ENCODE data around the gene MRPS15.
"Not testable (repeated sequence)": the region's sequence is repeated elsewhere in the genome, so short reads cannot be mapped to it uniquely, and the experiment has no call there.

MRPS15 gene

DNA sequence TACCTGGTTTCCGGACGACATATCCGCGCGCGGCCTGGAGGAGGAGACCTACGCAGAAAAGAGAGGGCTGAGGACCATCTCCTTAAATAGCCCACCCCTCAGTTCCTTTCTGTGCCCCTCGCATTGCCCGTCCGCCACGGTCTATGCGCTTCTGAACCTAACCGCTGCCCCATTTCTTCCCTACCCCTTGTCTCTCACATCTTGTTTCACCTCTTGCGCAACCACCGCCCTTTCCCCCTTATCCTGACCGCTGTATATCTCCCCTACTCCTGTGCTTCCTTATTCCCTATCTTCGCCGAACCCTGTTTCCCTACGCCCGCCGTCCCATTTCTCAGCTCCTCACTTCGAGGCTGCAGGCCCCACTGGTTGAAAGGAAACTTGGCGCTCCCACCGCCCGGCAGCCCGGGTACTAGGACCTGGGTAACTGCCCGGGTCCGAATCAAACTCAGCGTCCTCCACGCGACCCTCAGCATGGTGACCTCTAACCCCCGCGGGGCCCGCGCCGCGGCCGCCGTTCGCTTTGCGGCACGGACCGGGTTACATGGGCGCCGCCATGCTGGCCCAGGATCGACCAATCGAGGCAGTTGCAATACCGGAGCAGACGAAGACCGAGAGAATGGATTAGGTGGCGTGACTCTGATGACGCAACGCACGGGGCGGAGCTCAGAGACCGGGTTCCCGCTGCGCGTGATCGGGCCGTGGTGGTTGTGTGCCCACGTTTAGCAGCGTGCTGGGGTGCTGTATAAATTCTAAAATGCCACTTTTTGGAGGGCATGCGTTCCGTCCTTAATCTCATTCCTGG, at the start of gene MRPS15:
TSS of gene MRPS15 (minus strand) at position 582 of the 802 bp plus-strand sequence. CDS start at position 473, 109 bp downstream.
- Histone ChIP-seq H3K4me2 (ENCODE audit: low read length) (peak within 1 kb of the TSS; percentile 81), H4K20me1 (ENCODE audit: insufficient read depth, low read length) (no peaks in the 10 kb centered on the region), H3F3A (ENCODE audit: insufficient read depth, low read length) (no peaks in the 10 kb centered on the region), H3K4me3 (ENCODE audit: low read depth, low read length, poor library complexity, severe bottlenecking) (peak within 1 kb of the TSS; percentile 98), H3K27ac (ENCODE audit: low read depth, low read length, poor library complexity, severe bottlenecking) (peak within 1 kb of the TSS; percentile 57), H3K79me2 (ENCODE audit: insufficient read depth, low read length) (no peaks in the 10 kb centered on the region), H3K9me3 (ENCODE audit: low read length) (peaks cover 4% of the 10 kb centered on the region; the same call in 1 of the 2 replicates), H3K27me3 (ENCODE audit: insufficient read depth, low read length) (no peaks in the 10 kb centered on the region), H3K9me2 (ENCODE audit: low read depth, low read length) (no peaks in the 10 kb centered on the region), H3K4me1 (ENCODE audit: insufficient read depth, low read length, severe bottlenecking) (peaks cover 15% of the 10 kb centered on the region), H2AFZ (ENCODE audit: low read length) (peak within 1 kb of the TSS; percentile 80; the same call in 1 of the 2 replicates), H3K9ac (ENCODE audit: low read length) (peak within 1 kb of the TSS; percentile 96), H3K36me3 (ENCODE audit: insufficient read depth, low read length) (peaks cover 31% of the 10 kb centered on the region)
- TF ChIP-seq, protein P1, sequence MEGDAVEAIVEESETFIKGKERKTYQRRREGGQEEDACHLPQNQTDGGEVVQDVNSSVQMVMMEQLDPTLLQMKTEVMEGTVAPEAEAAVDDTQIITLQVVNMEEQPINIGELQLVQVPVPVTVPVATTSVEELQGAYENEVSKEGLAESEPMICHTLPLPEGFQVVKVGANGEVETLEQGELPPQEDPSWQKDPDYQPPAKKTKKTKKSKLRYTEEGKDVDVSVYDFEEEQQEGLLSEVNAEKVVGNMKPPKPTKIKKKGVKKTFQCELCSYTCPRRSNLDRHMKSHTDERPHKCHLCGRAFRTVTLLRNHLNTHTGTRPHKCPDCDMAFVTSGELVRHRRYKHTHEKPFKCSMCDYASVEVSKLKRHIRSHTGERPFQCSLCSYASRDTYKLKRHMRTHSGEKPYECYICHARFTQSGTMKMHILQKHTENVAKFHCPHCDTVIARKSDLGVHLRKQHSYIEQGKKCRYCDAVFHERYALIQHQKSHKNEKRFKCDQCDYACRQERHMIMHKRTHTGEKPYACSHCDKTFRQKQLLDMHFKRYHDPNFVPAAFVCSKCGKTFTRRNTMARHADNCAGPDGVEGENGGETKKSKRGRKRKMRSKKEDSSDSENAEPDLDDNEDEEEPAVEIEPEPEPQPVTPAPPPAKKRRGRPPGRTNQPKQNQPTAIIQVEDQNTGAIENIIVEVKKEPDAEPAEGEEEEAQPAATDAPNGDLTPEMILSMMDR (IDR thresholded peaks at IDR 0.05; ENCODE audit: low read length), result no peak
- TF ChIP-seq EZH2 (IDR thresholded peaks at IDR 0.05; ENCODE audit: borderline replicate concordance, low read length), result no peak

DNA sequence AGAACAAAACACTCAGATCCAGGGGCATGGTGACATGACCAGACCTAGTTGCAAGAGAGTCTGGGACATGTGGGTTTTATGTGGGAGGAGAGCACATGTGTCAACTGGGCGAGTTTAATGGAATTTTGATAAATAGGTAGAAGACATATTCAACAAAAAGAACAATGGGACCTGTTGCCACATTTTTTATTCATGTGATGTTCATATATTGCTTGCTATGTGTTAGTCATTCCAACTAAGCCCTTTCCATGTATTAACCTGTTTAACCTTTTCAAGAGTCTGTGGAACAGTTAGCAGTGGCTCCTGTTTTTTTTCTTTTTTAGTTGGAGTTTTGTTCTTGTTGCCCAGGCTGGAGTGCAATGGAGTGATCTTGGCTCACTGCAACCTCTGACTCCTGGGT, 48.7 kb upstream of the MRPS15 start:
- Histone ChIP-seq H3K4me2 (ENCODE audit: low read length) (no peak overlapping the region), H3F3A (ENCODE audit: insufficient read depth, low read length) (no peaks in the 10 kb centered on the region), H3K36me3 (ENCODE audit: insufficient read depth, low read length) (no peaks in the 10 kb centered on the region), H3K27ac (ENCODE audit: low read depth, low read length, poor library complexity, severe bottlenecking) (no peak overlapping the region), H4K20me1 (ENCODE audit: insufficient read depth, low read length) (no peaks in the 10 kb centered on the region), H3K4me1 (ENCODE audit: insufficient read depth, low read length, severe bottlenecking) (no peaks in the 10 kb centered on the region), H3K4me3 (ENCODE audit: low read depth, low read length, poor library complexity, severe bottlenecking) (no peak overlapping the region), H3K9me3 (ENCODE audit: low read length) (no peaks in the 10 kb centered on the region), H3K27me3 (ENCODE audit: insufficient read depth, low read length) (no peaks in the 10 kb centered on the region), H3K9me2 (ENCODE audit: low read depth, low read length) (no peaks in the 10 kb centered on the region), H3K79me2 (ENCODE audit: insufficient read depth, low read length) (no peaks in the 10 kb centered on the region), H2AFZ (ENCODE audit: low read length) (no peak overlapping the region), H3K9ac (ENCODE audit: low read length) (no peak overlapping the region)
- TF ChIP-seq EZH2 (IDR thresholded peaks at IDR 0.05; ENCODE audit: borderline replicate concordance, low read length), result no peak
- TF ChIP-seq, protein P1 (IDR thresholded peaks at IDR 0.05; ENCODE audit: low read length), result no peak

DNA sequence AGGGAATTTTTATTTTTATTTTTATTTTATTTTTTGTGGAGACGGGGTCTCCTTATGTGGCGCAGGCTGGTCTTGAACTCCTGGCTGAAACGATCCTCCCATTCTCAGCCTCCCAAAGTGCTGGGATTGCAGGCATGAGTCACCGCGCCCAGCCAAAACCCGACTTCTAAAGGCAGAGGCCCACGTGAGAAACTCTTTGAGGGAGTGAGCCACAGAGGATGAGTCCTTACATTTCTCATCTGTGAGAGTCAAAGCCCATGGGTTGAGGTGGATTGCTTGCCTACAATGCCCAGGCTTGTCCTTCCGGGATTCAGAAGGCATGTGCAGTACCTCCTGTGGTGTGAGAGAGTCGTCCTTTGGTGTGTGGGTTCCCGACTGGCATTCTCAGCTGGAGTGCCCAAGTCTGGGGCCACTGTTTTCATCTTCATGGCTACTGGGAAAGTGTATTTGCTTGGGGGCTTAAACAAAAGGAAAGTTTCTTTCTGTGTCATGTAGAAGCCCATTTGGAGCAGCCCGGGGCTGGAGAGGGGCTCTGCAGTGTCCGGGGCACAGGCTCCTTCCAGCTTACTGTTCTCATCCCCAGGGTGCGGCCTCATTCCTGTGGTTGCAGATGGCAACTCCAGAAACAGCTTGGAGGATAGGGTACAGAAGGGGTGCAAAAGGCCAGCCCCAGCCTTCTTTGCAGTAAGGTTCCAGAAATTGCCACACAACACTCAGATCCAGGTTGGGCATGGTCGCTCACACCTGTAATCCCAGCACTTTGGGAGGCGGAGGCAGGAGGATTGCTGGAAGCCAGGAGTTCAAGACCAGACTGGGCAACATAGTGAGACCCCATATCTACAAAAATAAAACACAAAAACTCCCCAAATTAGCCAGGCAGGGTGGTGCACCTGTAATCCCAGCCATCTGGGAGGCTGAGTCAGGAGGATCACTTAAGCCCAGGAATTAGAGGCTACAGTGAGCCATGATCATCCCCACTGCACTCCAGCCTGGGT, 47.9 kb upstream of the MRPS15 start:
- Histone ChIP-seq H3K36me3 (ENCODE audit: insufficient read depth, low read length) (no peaks in the 10 kb centered on the region), H3K4me2 (ENCODE audit: low read length) (no peak overlapping the region), H3K9me2 (ENCODE audit: low read depth, low read length) (no peaks in the 10 kb centered on the region), H3K4me1 (ENCODE audit: insufficient read depth, low read length, severe bottlenecking) (no peaks in the 10 kb centered on the region), H3K27me3 (ENCODE audit: insufficient read depth, low read length) (no peaks in the 10 kb centered on the region), H3K9ac (ENCODE audit: low read length) (no peak overlapping the region), H3K9me3 (ENCODE audit: low read length) (no peaks in the 10 kb centered on the region), H4K20me1 (ENCODE audit: insufficient read depth, low read length) (no peaks in the 10 kb centered on the region), H2AFZ (ENCODE audit: low read length) (no peak overlapping the region), H3K4me3 (ENCODE audit: low read depth, low read length, poor library complexity, severe bottlenecking) (no peak overlapping the region), H3F3A (ENCODE audit: insufficient read depth, low read length) (no peaks in the 10 kb centered on the region), H3K79me2 (ENCODE audit: insufficient read depth, low read length) (no peaks in the 10 kb centered on the region), H3K27ac (ENCODE audit: low read depth, low read length, poor library complexity, severe bottlenecking) (no peak overlapping the region)
- no peak for TF ChIP-seq EZH2 (IDR thresholded peaks at IDR 0.05; ENCODE audit: borderline replicate concordance, low read length)
- TF ChIP-seq, protein P1 (IDR thresholded peaks at IDR 0.05; ENCODE audit: low read length), result no peak

DNA sequence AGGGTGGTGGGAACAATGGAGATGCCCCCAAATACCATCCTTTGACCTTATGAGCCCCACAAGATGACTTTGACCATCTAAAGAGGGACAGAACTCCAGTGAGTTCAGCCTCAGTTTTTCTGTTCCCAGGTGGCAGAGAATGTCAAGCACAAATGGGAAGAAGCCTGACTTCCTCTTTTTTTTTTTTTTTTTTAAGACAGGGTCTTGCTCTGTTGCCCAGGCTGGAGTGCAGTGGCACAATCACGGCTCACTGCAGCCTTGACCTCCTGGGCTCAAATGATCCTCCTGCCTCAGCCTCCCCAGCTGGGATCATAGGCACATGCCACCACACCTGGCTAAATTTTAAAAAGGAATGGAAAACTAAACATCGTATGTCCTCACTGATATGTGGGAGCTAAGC, 47.0 kb upstream of the MRPS15 start:
- not testable (repeated sequence) for H4K20me1 ChIP-seq (ENCODE audit: insufficient read depth, low read length); H3K9me2 ChIP-seq (ENCODE audit: low read depth, low read length)

More for the DNA sequence above, 47.0 kb upstream of the MRPS15 start:
- H3K27me3 ChIP-seq (ENCODE audit: insufficient read depth, low read length); H3K4me2 ChIP-seq (ENCODE audit: low read length); H3K27ac ChIP-seq (ENCODE audit: low read depth, low read length, poor library complexity, severe bottlenecking); H2AFZ ChIP-seq (ENCODE audit: low read length); H3K36me3 ChIP-seq (ENCODE audit: insufficient read depth, low read length); H3K79me2 ChIP-seq (ENCODE audit: insufficient read depth, low read length); H3K9ac ChIP-seq (ENCODE audit: low read length); H3K4me3 ChIP-seq (ENCODE audit: low read depth, low read length, poor library complexity, severe bottlenecking); H3K4me1 ChIP-seq (ENCODE audit: insufficient read depth, low read length, severe bottlenecking); H3K9me3 ChIP-seq (ENCODE audit: low read length); H3F3A ChIP-seq (ENCODE audit: insufficient read depth, low read length): not testable (repeated sequence)
